NCI-H2107 treated with DMSO at 0.1 percent for 48 hours (cell line): ENCODE results near the gene PDILT.
"Not testable (repeated sequence)": the region's sequence is repeated elsewhere in the genome, so short reads cannot be mapped to it uniquely, and the experiment has no call there.

Source experiments
- DNase-seq: peaks from one replicate; lab custom pipeline; 2025; ENCODE audit not compliant: unreplicated experiment; lab: John Stamatoyannopoulos, UW

Gene PDILT

GRCh38 chr16:20323591-20324117, 80.9 kb downstream of the PDILT start:
- DNase-seq, result peak; percentile 70

GRCh38 chr16:20322696-20323095, 81.8 kb downstream of the PDILT start:
- DNase-seq, result no peak

GRCh38 chr16:20321671-20322070, 82.9 kb downstream of the PDILT start:
- no peak for DNase-seq

GRCh38 chr16:20321051-20321450, 83.5 kb downstream of the PDILT start:
- DNase-seq, result not testable (repeated sequence)

- DNase-seq, result no peak
Measured at GRCh38 chr16:20320592-20320991, 83.9 kb downstream of the PDILT start.

- no peak for DNase-seq
Measured at GRCh38 chr16:20320178-20320577, 84.4 kb downstream of the PDILT start.

GRCh38 chr16:20319406-20319805, 85.1 kb downstream of the PDILT start:
- no peak for DNase-seq

GRCh38 chr16:20318437-20318836, 86.1 kb downstream of the PDILT start:
- no peak for DNase-seq

GRCh38 chr16:20318006-20318405, 86.5 kb downstream of the PDILT start:
- DNase-seq, result no peak

GRCh38 chr16:20317117-20317516, 87.4 kb downstream of the PDILT start:
- no peak for DNase-seq

- DNase-seq, result no peak
Measured at GRCh38 chr16:20316715-20317114, 87.8 kb downstream of the PDILT start.

- DNase-seq, result no peak
Measured at GRCh38 chr16:20315764-20316163, 88.8 kb downstream of the PDILT start.

GRCh38 chr16:20314575-20314974, 90.0 kb downstream of the PDILT start:
- DNase-seq, result no peak

GRCh38 chr16:20313741-20314140, 90.8 kb downstream of the PDILT start:
- no peak for DNase-seq

GRCh38 chr16:20312536-20313095, 91.9 kb downstream of the PDILT start:
- not testable (repeated sequence) for DNase-seq

GRCh38 chr16:20311548-20311947, 93.0 kb downstream of the PDILT start:
- DNase-seq, result no peak

- no peak for DNase-seq
Measured at GRCh38 chr16:20310421-20311395, 93.8 kb downstream of the PDILT start.

- no peak for DNase-seq
Measured at GRCh38 chr16:20309786-20310185, 94.8 kb downstream of the PDILT start.
